A549 (cell line): ENCODE results near the gene PDE4D. TPM values are rescaled to one million over a fixed set of nuclear protein-coding genes. Genes with fewer than 3 reads are reported as not detected.

Experiments used
- ATAC-seq, 2 experiments: fragments of 200-7000 bp in 1 of 2; fragments of >200 bp in 1 of 2; cut with Nextera tagmentation in 1 of 2; cut with Tn5 transposase in 1 of 2; 3 replicates each; pipeline versions ENCODE4 v1.8.0 to v1.9.1; 2018 to 2020; ENCODE audit warnings: mild to moderate bottlenecking in 1 of 2, moderate library complexity in 1 of 2
- CTCF ChIA-PET: fragments of 300-600 bp; sonication (Branson Sonifier 250); formaldehyde crosslinking; extraction: SDS; loops from one replicate; lab custom pipeline; 2021; ENCODE audit warnings: antibody characterized with exemption, inconsistent platforms; lab: Yijun Ruan, JAX
- POLR2A ChIA-PET: fragments of 350-600 bp; formaldehyde crosslinking; extraction: SDS; loops from one replicate; lab custom pipeline; 2021; ENCODE audit warnings: antibody characterized with exemption, inconsistent platforms; lab: Yijun Ruan, JAX
- DNase-seq, 2 experiments: peaks; one replicate each; pipeline versions ENCODE4 v3.0.0 to v3.0.0-alpha.2; 2011 to 2016; ENCODE audit warnings: low read depth in 1 of 2, low spot score in 1 of 2
- FAIRE-seq: peaks from 2 replicates; lab custom pipeline; 2011; peaks lifted over from hg19 to GRCh38; lab: Jason Lieb, UNC
- H3K27ac ChIP-seq, 2 experiments: fragments of >200 bp; sonication (Bioruptor Twin); formaldehyde crosslinking; 3 replicates each; pipeline ENCODE4 v1.5.1; 2016 to 2017
- H3K4me1 ChIP-seq: fragments of >200 bp; sonication (Bioruptor Twin); formaldehyde crosslinking; 3 replicates; pipeline ENCODE4 v1.6.1; 2016
- H3K4me2 ChIP-seq: fragments of >200 bp; sonication (Bioruptor Twin); formaldehyde crosslinking; 3 replicates; pipeline ENCODE4 v1.6.1; 2016
- H3K4me3 ChIP-seq: fragments of >200 bp; sonication (Bioruptor Twin); formaldehyde crosslinking; 3 replicates; pipeline ENCODE4 v1.5.1; 2016
- H3K9me3 ChIP-seq: fragments of >200 bp; sonication (Bioruptor Twin); formaldehyde crosslinking; 3 replicates; pipeline ENCODE4 v1.6.1; 2016
- BCL3 ChIP-seq: fragments of >200 bp; sonication (Bioruptor Twin); formaldehyde crosslinking; IDR thresholded peaks from 3 replicates; pipeline ENCODE4 v1.6.1; 2016
- CBX2 ChIP-seq: fragments of 200-600 bp; sonication (generic); IDR thresholded peaks from 2 replicates; pipeline ENCODE4 v1.6.1; 2016; ENCODE audit warnings: low read depth, mild to moderate bottlenecking, borderline replicate concordance
- CHD2 ChIP-seq: fragments of 150-350 bp; IDR thresholded peaks from 2 replicates; pipeline ENCODE4 v1.6.1; 2014; ENCODE audit warnings: low read length; ENCODE audit not compliant: partially characterized antibody
- CHD4 ChIP-seq: fragments of 200-600 bp; sonication (generic); IDR thresholded peaks from 2 replicates; pipeline ENCODE4 v1.6.1; 2016; ENCODE audit warnings: antibody characterized with exemption, mild to moderate bottlenecking, borderline replicate concordance
- EHMT2 ChIP-seq: fragments of 200-600 bp; sonication (generic); IDR thresholded peaks from 2 replicates; pipeline ENCODE4 v1.6.1; 2016; ENCODE audit warnings: antibody characterized with exemption, low read depth, mild to moderate bottlenecking, moderate library complexity
- ELK1 ChIP-seq: fragments of 150-350 bp; IDR thresholded peaks from 2 replicates; pipeline ENCODE4 v1.6.1; 2014; ENCODE audit warnings: low read depth, mild to moderate bottlenecking, low read length
- EP300 ChIP-seq, 2 experiments: fragments of >200 bp; sonication (Bioruptor Twin); formaldehyde crosslinking; IDR thresholded peaks; 2 replicates in 1 of 2; 3 replicates in 1 of 2; pipeline ENCODE4 v1.6.1; 2016 to 2017
- ESRRA ChIP-seq: fragments of 150-350 bp; IDR thresholded peaks from 2 replicates; pipeline ENCODE4 v1.6.1; 2014; ENCODE audit warnings: mild to moderate bottlenecking, low read length, borderline replicate concordance
- FOSL2 ChIP-seq, 2 experiments: fragments of 450-650 bp in 1 of 2; fragments of >200 bp in 1 of 2; sonication (Bioruptor Twin) in 1 of 2; formaldehyde crosslinking; IDR thresholded peaks; 2 replicates each; pipeline versions ENCODE4 v1.5.0 to v1.6.1; 2016 to 2020; ENCODE audit warnings: mild to moderate bottlenecking in 1 of 2, moderate library complexity in 1 of 2
- FOXS1 ChIP-seq: fragments of 250-450 bp; sonication (Bioruptor Pico); IDR thresholded peaks from 2 replicates; pipeline ENCODE4 v1.5.0; 2020; ENCODE audit warnings: mild to moderate bottlenecking, moderate library complexity
- GATA3 ChIP-seq: IDR thresholded peaks from 2 replicates; pipeline ENCODE4 v1.6.1; 2012; ENCODE audit warnings: borderline replicate concordance
- HES2 ChIP-seq: fragments of >200 bp; sonication (Bioruptor Twin); formaldehyde crosslinking; IDR thresholded peaks from 2 replicates; pipeline ENCODE4 v1.6.1; 2016
- HEYL ChIP-seq: fragments of 250-450 bp; sonication (Bioruptor Pico); IDR thresholded peaks from 2 replicates; pipeline ENCODE4 v1.8.0; 2021; ENCODE audit warnings: mild to moderate bottlenecking, moderate library complexity
- HOXB13 ChIP-seq: fragments of 250-450 bp; sonication (Bioruptor Pico); IDR thresholded peaks from 2 replicates; pipeline ENCODE4 v1.5.0; 2020; ENCODE audit warnings: low read depth, mild to moderate bottlenecking, moderate library complexity
- JUN ChIP-seq, 2 experiments: fragments of >200 bp; sonication (Bioruptor Twin); formaldehyde crosslinking; IDR thresholded peaks; 2 replicates in 1 of 2; 3 replicates in 1 of 2; pipeline ENCODE4 v1.6.1; 2016 to 2017
- JUNB ChIP-seq: fragments of >200 bp; sonication (Bioruptor Twin); formaldehyde crosslinking; IDR thresholded peaks from 2 replicates; pipeline ENCODE4 v1.6.1; 2016
- KDM1A ChIP-seq: fragments of 200-600 bp; sonication (generic); IDR thresholded peaks from 2 replicates; pipeline ENCODE4 v1.6.1; 2016; ENCODE audit warnings: low read depth, mild to moderate bottlenecking
- KDM5A ChIP-seq: fragments of 200-600 bp; sonication (generic); IDR thresholded peaks from 2 replicates; pipeline ENCODE4 v1.6.1; 2016; ENCODE audit warnings: antibody characterized with exemption, mild to moderate bottlenecking
- MAFK ChIP-seq: fragments of 450-650 bp; IDR thresholded peaks from 2 replicates; pipeline ENCODE4 v1.6.1; 2014; ENCODE audit not compliant: partially characterized antibody
- MAX ChIP-seq: IDR thresholded peaks from 2 replicates; pipeline ENCODE4 v1.6.1; 2012
- MAZ ChIP-seq: fragments of 150-350 bp; IDR thresholded peaks from 2 replicates; pipeline ENCODE4 v1.6.1; 2014; ENCODE audit warnings: antibody characterized with exemption, low read depth, low read length, borderline replicate concordance
- NPAS2 ChIP-seq: fragments of 250-450 bp; sonication (Bioruptor Pico); IDR thresholded peaks from 2 replicates; pipeline ENCODE4 v1.8.0; 2022; ENCODE audit warnings: mild to moderate bottlenecking, moderate library complexity, borderline replicate concordance
- NR3C1 ChIP-seq: fragments of >200 bp; sonication (Bioruptor Twin); formaldehyde crosslinking; IDR thresholded peaks from 3 replicates; pipeline ENCODE4 v1.6.1; 2017
- PHF8 ChIP-seq: fragments of 200-600 bp; sonication (generic); IDR thresholded peaks from 2 replicates; pipeline ENCODE4 v1.6.1; 2016; ENCODE audit warnings: low read depth, mild to moderate bottlenecking, antibody characterized with exemption, moderate library complexity, borderline replicate concordance
- POLR2A ChIP-seq: IDR thresholded peaks from 2 replicates; pipeline ENCODE4 v1.6.1; 2012; ENCODE audit warnings: mild to moderate bottlenecking, low read length
- POLR2AphosphoS2 ChIP-seq: conservative IDR thresholded peaks from 2 replicates; pipeline ENCODE4 v1.6.1; 2012; ENCODE audit warnings: low read length, improper control_type of control experiment, inconsistent platforms
- RAD21 ChIP-seq, 2 experiments: fragments of >200 bp in 1 of 2; sonication (Bioruptor Twin) in 1 of 2; formaldehyde crosslinking in 1 of 2; IDR thresholded peaks in 1 of 2; conservative IDR thresholded peaks in 1 of 2; 2 replicates in 1 of 2; 3 replicates in 1 of 2; pipeline ENCODE4 v1.6.1; 2012 to 2018; ENCODE audit warnings: inconsistent platforms in 1 of 2
- RCOR1 ChIP-seq: fragments of 150-350 bp; IDR thresholded peaks from 2 replicates; pipeline ENCODE4 v1.6.1; 2014; ENCODE audit warnings: antibody characterized with exemption, low read length, low read depth
- RFX5 ChIP-seq: fragments of 450-650 bp; IDR thresholded peaks from 2 replicates; pipeline ENCODE4 v1.7.1; 2014; ENCODE audit warnings: antibody characterized with exemption, mild to moderate bottlenecking, moderate library complexity
- SMC3 ChIP-seq: fragments of >200 bp; sonication (Bioruptor Twin); formaldehyde crosslinking; IDR thresholded peaks from 3 replicates; pipeline ENCODE4 v1.6.1; 2018; ENCODE audit warnings: inconsistent platforms
- SREBF2 ChIP-seq: fragments of 450-650 bp; IDR thresholded peaks from 2 replicates; pipeline ENCODE4 v1.6.1; 2014; ENCODE audit warnings: mild to moderate bottlenecking, moderate library complexity
- TP53 ChIP-seq: fragments of 250-450 bp; sonication (Bioruptor Pico); IDR thresholded peaks from 2 replicates; pipeline ENCODE4 v1.5.0; 2021; ENCODE audit warnings: mild to moderate bottlenecking, moderate library complexity
- ZNF302 ChIP-seq: fragments of 250-450 bp; sonication (Bioruptor Pico); IDR thresholded peaks from 2 replicates; pipeline ENCODE4 v1.9.0; 2021; ENCODE audit warnings: inconsistent platforms, mild to moderate bottlenecking, moderate library complexity
- ZSCAN20 ChIP-seq: fragments of 250-450 bp; sonication (Bioruptor Pico); IDR thresholded peaks from 2 replicates; pipeline ENCODE4 v1.8.0; 2022; ENCODE audit warnings: mild to moderate bottlenecking, moderate library complexity
- WGBS: methylation state at CpG from one replicate; pipeline ENCODE4 v1.1.6; 2017; ENCODE audit errors: missing lambda C conversion rate; 5-methylcytosine and 5-hydroxymethylcytosine counted together
- polyA plus RNA-seq, 4 experiments: library from polyadenylated mRNA; depleted of rRNA in 3 of 4; stranded (reverse); fragments of >200 nt; fragmentation: RNase III in 1 of 4; extraction: RNeasy Plus Mini Kit Qiagen cat#74134 plus additional on column Dnase treatment in 1 of 4; gene quantifications; 2 replicates in 3 of 4; 3 replicates in 1 of 4; pipeline ENCODE4 v1.2.3, GENCODE V29; 2011 to 2017

Gene PDE4D
- polyA plus RNA-seq, 2 of the 4 experiments (the other 2 are of a cell fraction) = 74.0 to 213 TPM

- TF ChIP-seq HEYL (CRISPR knock-in tag) (no peak), NPAS2 (CRISPR knock-in tag) (no peak), ESRRA (no peak), CBX2 (no peak), JUNB (no peak; the same call in 1 of the 2 replicates), POLR2A (no peak)
These were observed 844.4 kb downstream of the PDE4D start (continued) for GRCh38 chr5:59049095-59049494.

GRCh38 chr5:59042201-59043055 lies 851.1 kb downstream of the PDE4D start:
- Histone ChIP-seq H3K27ac (peak overlapping the region; percentile 95 to 99), H3K9me3 (no peaks in the 10 kb centered on the region), H3K4me3 (no peak overlapping the region), H3K4me2 (peak overlapping the region; percentile 94), H3K4me1 (peaks cover 61% of the 10 kb centered on the region)
- ATAC-seq = no peak
- WGBS = 8% methylated on average over 7 of the region's 7 CpGs
- peak; percentile 82 for FAIRE-seq
- peak in 1 of 2 experiments; percentile 75 for DNase-seq
- ChIA-PET POLR2A (interaction anchor here (0.5 to 2.0 kb wide), 5 partner anchors 13 to 151 kb away, joined by 4 to 12 read pairs (median 4); no protein-coding TSS in a partner anchor), CTCF (interaction anchor here (1.0 to 3.0 kb wide), 7 partner anchors 10 to 171 kb away, joined by 3 to 8 read pairs (median 5); no protein-coding TSS in a partner anchor)
- TF ChIP-seq POLR2AphosphoS2 (no peak; the same call in 1 of the 2 replicates), CBX2 (no peak), KDM1A (no peak), BCL3 (no peak), NR3C1 (no peak), FOSL2 (IDR thresholded peaks at IDR 0.05) (no peak), FOSL2 (CRISPR knock-in tag; IDR thresholded peaks at IDR 0.05) (peak; percentile 55), EP300 (IDR thresholded peaks at IDR 0.05) (peak; percentile 32 to 71; a peak in 2 of 5 replicates), POLR2A (no peak), ESRRA (no peak), MAFK (no peak), FOXS1 (CRISPR knock-in tag) (no peak), GATA3 (peak; percentile 66; the same call in 1 of the 2 replicates), PHF8 (no peak), ELK1 (no peak), KDM5A (no peak), MAZ (no peak), JUN (IDR thresholded peaks at IDR 0.05) (peak; percentile 34 to 60; a peak in 3 of 5 replicates), RFX5 (no peak; the same call in 1 of the 2 replicates), HOXB13 (CRISPR knock-in tag) (peak; percentile 62; the same call in 1 of the 2 replicates), EHMT2 (no peak), HES2 (no peak), TP53 (no peak), CHD2 (no peak), ZNF302 (peak; percentile 54; the same call in 1 of the 2 replicates), ZSCAN20 (CRISPR knock-in tag) (no peak), SREBF2 (no peak), MAX (peak; percentile 14), RCOR1 (no peak), RAD21 (conservative IDR thresholded peaks at IDR 0.05 in 1 of 2, IDR thresholded peaks at IDR 0.05 in 1 of 2) (0 out of 5 replicates have a peak, but pooled peaks of 1 of the 2 experiments have one; percentile 11), CHD4 (no peak), SMC3 (no peak)
